ENCODE results near the gene TMEM267. TPM values are rescaled to one million over a fixed set of nuclear protein-coding genes. Genes with fewer than 3 reads are reported as not detected.
A peak's percentile ranks its signal among the peaks of the same experiment; 100 is the strongest.
"Not testable (repeated sequence)": the region's sequence is repeated elsewhere in the genome, so short reads cannot be mapped to it uniquely, and the experiment has no call there.

Gene TMEM267
- total and polyA plus RNA-seq, 4 donors: 7.4 to 16.5 (median 12.2) TPM

GRCh38 chr5:43514471-43514815 lies 30.8 kb upstream of the TMEM267 start:
- peak overlapping the region; percentile 65 to 83 for H3K27ac ChIP-seq (ENCODE audit: low read depth in 1 of 2, low read length in 1 of 2)
- peak overlapping the region; percentile 89 to 93 for H3K9ac ChIP-seq (ENCODE audit: insufficient read depth in 1 of 2, low read length in 2 of 2)
- H3K27me3 ChIP-seq (ENCODE audit: control insufficient read depth in 3 of 3, insufficient read depth in 3 of 3, low read length in 2 of 3): no peaks in the 10 kb centered on the region
- DNase-seq (no peak), ATAC-seq (ENCODE audit: insufficient read depth, low FRiP score) (no peak)
- H3K36me3 ChIP-seq (ENCODE audit: control insufficient read depth in 4 of 4, insufficient read depth in 4 of 4, low read length in 4 of 4): no peaks in the 10 kb centered on the region
- H3K9me3 ChIP-seq (ENCODE audit: control insufficient read depth in 4 of 4, insufficient read depth in 3 of 4, low read length in 3 of 4): no peaks in the 10 kb centered on the region
- 0 to 1% methylated on average over 6 of the region's 6 CpGs for WGBS, 2 donors
- TF ChIP-seq, protein P1, sequence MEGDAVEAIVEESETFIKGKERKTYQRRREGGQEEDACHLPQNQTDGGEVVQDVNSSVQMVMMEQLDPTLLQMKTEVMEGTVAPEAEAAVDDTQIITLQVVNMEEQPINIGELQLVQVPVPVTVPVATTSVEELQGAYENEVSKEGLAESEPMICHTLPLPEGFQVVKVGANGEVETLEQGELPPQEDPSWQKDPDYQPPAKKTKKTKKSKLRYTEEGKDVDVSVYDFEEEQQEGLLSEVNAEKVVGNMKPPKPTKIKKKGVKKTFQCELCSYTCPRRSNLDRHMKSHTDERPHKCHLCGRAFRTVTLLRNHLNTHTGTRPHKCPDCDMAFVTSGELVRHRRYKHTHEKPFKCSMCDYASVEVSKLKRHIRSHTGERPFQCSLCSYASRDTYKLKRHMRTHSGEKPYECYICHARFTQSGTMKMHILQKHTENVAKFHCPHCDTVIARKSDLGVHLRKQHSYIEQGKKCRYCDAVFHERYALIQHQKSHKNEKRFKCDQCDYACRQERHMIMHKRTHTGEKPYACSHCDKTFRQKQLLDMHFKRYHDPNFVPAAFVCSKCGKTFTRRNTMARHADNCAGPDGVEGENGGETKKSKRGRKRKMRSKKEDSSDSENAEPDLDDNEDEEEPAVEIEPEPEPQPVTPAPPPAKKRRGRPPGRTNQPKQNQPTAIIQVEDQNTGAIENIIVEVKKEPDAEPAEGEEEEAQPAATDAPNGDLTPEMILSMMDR (IDR thresholded peaks at IDR 0.05; ENCODE audit: control extremely low read depth, extremely low read depth): no peak
- H3K4me3 ChIP-seq: peak overlapping the region; percentile 63
- H3K4me1 ChIP-seq (ENCODE audit: control insufficient read depth in 5 of 5, insufficient read depth in 5 of 5, low read length in 5 of 5): peaks cover 0 to 21% (median 6%) of the 10 kb centered on the region in 5 donors

GRCh38 chr5:43514025-43514424 lies 30.4 kb upstream of the TMEM267 start:
- Histone ChIP-seq H3K36me3 (ENCODE audit: control insufficient read depth in 4 of 4, insufficient read depth in 4 of 4, low read length in 4 of 4) (no peaks in the 10 kb centered on the region), H3K4me1 (ENCODE audit: control insufficient read depth in 5 of 5, insufficient read depth in 5 of 5, low read length in 5 of 5) (peaks cover 0 to 21% (median 6%) of the 10 kb centered on the region in 5 donors), H3K27me3 (ENCODE audit: control insufficient read depth in 3 of 3, insufficient read depth in 3 of 3, low read length in 2 of 3) (no peaks in the 10 kb centered on the region), H3K27ac (ENCODE audit: low read depth in 1 of 2, low read length in 1 of 2) (no peak overlapping the region), H3K9me3 (ENCODE audit: control insufficient read depth in 4 of 4, insufficient read depth in 3 of 4, low read length in 3 of 4) (no peaks in the 10 kb centered on the region), H3K9ac (ENCODE audit: insufficient read depth in 1 of 2, low read length in 2 of 2) (peak overlapping the region; percentile 89 to 93), H3K4me3 (no peak overlapping the region)
- no peak for ATAC-seq (ENCODE audit: insufficient read depth, low FRiP score)
- TF ChIP-seq, protein P1 (IDR thresholded peaks at IDR 0.05; ENCODE audit: control extremely low read depth, extremely low read depth): no peak
- 20 to 31% methylated on average over 4 of the region's 4 CpGs for WGBS, 2 donors
- DNase-seq: peak in 2 of 3 donors; percentile 18 to 32

GRCh38 chr5:43511062-43511461 lies 27.4 kb upstream of the TMEM267 start:
- not testable (repeated sequence) for DNase-seq; H3K9ac ChIP-seq (ENCODE audit: insufficient read depth in 1 of 2, low read length in 2 of 2); H3K27me3 ChIP-seq (ENCODE audit: control insufficient read depth in 3 of 3, insufficient read depth in 3 of 3, low read length in 2 of 3); H3K27ac ChIP-seq (ENCODE audit: low read depth in 1 of 2, low read length in 1 of 2); H3K4me3 ChIP-seq; H3K36me3 ChIP-seq (ENCODE audit: control insufficient read depth in 4 of 4, insufficient read depth in 4 of 4, low read length in 4 of 4); H3K9me3 ChIP-seq (ENCODE audit: control insufficient read depth in 4 of 4, insufficient read depth in 3 of 4, low read length in 3 of 4); ATAC-seq (ENCODE audit: insufficient read depth, low FRiP score)
- 93 to 95% methylated on average over 21 to 36 of the region's 36 CpGs for whole genome bisulfite sequencing, 2 donors
- peaks cover 0 to 21% (median 6%) of the 10 kb centered on the region in 5 donors for H3K4me1 ChIP-seq (ENCODE audit: control insufficient read depth in 5 of 5, insufficient read depth in 5 of 5, low read length in 5 of 5)

- TF ChIP-seq, protein P1 (IDR thresholded peaks at IDR 0.05; ENCODE audit: control extremely low read depth, extremely low read depth): no peak
- Histone ChIP-seq H3K36me3 (ENCODE audit: control insufficient read depth in 4 of 4, insufficient read depth in 4 of 4, low read length in 4 of 4) (peaks cover 0 to 6% (median 0%) of the 10 kb centered on the region in 4 donors), H3K27me3 (ENCODE audit: control insufficient read depth in 3 of 3, insufficient read depth in 3 of 3, low read length in 2 of 3) (no peaks in the 10 kb centered on the region), H3K4me3 (no peak overlapping the region), H3K27ac (ENCODE audit: low read depth in 1 of 2, low read length in 1 of 2) (no peak overlapping the region), H3K4me1 (ENCODE audit: control insufficient read depth in 5 of 5, insufficient read depth in 5 of 5, low read length in 5 of 5) (no peaks in the 10 kb centered on the region), H3K9me3 (ENCODE audit: control insufficient read depth in 4 of 4, insufficient read depth in 3 of 4, low read length in 3 of 4) (no peaks in the 10 kb centered on the region), H3K9ac (ENCODE audit: insufficient read depth in 1 of 2, low read length in 2 of 2) (no peak overlapping the region)
- DNase-seq (no peak), ATAC-seq (ENCODE audit: insufficient read depth, low FRiP score) (no peak)
- 89 to 95% methylated on average over 2 of the region's 2 CpGs for WGBS, 2 donors
Observed at GRCh38 chr5:43498581-43498980, 14.9 kb upstream of the TMEM267 start.

Measured in lung (tissue), 12 donors.